Prostate gland (tissue), 2 donors: ENCODE measurements around the gene VPS13D. TPM values are rescaled to one million over a fixed set of nuclear protein-coding genes. Genes with fewer than 3 reads are reported as not detected.
A peak's percentile ranks its signal among the peaks of the same experiment; 100 is the strongest.

Experiments
- DNase-seq: peaks from one replicate; pipeline ENCODE4 v3.0.0-alpha.2; 2019; ENCODE audit warnings: low spot score
- H3K27ac ChIP-seq, 2 donors: fragments of 200-600 bp; sonication (generic); 2 replicates each; pipeline ENCODE4 v1.5.1; 2017 to 2019
- H3K27me3 ChIP-seq: fragments of 200-600 bp; sonication (generic); replicated peaks from 2 replicates; pipeline ENCODE4 v1.5.1; 2019; ENCODE audit not compliant: insufficient read depth
- H3K36me3 ChIP-seq, 2 donors: fragments of 200-600 bp; sonication (generic); 1 replicate in 1 of 2; 2 replicates in 1 of 2; pipeline versions ENCODE4 v1.5.1 to v1.8.1; 2017 to 2019
- H3K4me1 ChIP-seq: fragments of 200-600 bp; sonication (generic); replicated peaks from 2 replicates; pipeline ENCODE4 v1.5.1; 2019
- H3K4me3 ChIP-seq, 2 donors: fragments of 200-600 bp; sonication (generic); 2 replicates each; pipeline ENCODE4 v1.5.1; 2017 to 2019
- H3K9me3 ChIP-seq: fragments of 200-600 bp; sonication (generic); 2 replicates; pipeline ENCODE4 v1.5.1; 2017
- POLR2A ChIP-seq: fragments of 450-650 bp; IDR thresholded peaks from one replicate; pipeline ENCODE4 v1.6.1; 2016; ENCODE audit warnings: antibody characterized with exemption, mild to moderate bottlenecking
- POLR2AphosphoS5 ChIP-seq: sonication (generic); formaldehyde crosslinking; IDR thresholded peaks from one replicate; pipeline ENCODE4 v1.6.1; 2017; ENCODE audit warnings: antibody characterized with exemption
- WGBS: methylation state at CpG from one replicate; pipeline ENCODE4 v1.1.5; 2018; 5-methylcytosine and 5-hydroxymethylcytosine counted together
- intact Hi-C: fragments of 100-400 bp; cut with DNase I; formaldehyde crosslinking; loops from one replicate; pipeline ENCODE4 v1.14.2; 2022
- total RNA-seq, 2 donors: library from RNA; depleted of rRNA; stranded (reverse); fragments of >200 nt; gene quantifications; one replicate each; pipeline ENCODE4 v1.1.0, GENCODE V29; 2016
- TF ChIP-seq, protein P1 (sequence below), 4 experiments: fragments of 200-600 bp in 2 of 4; fragments of 450-650 bp in 2 of 4; sonication (generic) in 2 of 4; IDR thresholded peaks; 1 replicate in 3 of 4; 2 replicates in 1 of 4; pipeline ENCODE4 v1.5.1; 2016 to 2019; ENCODE audit warnings: antibody characterized with exemption in 4 of 4, mild to moderate bottlenecking in 2 of 4, moderate library complexity in 2 of 4

The VPS13D gene
- total RNA-seq, 2 donors from 2014 or later, result 60.7 to 80.8 TPM

GRCh38 chr1:12402159-12402673 is 172.4 kb downstream of the VPS13D start:
- H3K9me3 ChIP-seq, result no peaks in the 10 kb centered on the region
- TF ChIP-seq POLR2AphosphoS5 (no peak), POLR2A (no peak)
- TF ChIP-seq, protein P1, sequence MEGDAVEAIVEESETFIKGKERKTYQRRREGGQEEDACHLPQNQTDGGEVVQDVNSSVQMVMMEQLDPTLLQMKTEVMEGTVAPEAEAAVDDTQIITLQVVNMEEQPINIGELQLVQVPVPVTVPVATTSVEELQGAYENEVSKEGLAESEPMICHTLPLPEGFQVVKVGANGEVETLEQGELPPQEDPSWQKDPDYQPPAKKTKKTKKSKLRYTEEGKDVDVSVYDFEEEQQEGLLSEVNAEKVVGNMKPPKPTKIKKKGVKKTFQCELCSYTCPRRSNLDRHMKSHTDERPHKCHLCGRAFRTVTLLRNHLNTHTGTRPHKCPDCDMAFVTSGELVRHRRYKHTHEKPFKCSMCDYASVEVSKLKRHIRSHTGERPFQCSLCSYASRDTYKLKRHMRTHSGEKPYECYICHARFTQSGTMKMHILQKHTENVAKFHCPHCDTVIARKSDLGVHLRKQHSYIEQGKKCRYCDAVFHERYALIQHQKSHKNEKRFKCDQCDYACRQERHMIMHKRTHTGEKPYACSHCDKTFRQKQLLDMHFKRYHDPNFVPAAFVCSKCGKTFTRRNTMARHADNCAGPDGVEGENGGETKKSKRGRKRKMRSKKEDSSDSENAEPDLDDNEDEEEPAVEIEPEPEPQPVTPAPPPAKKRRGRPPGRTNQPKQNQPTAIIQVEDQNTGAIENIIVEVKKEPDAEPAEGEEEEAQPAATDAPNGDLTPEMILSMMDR (IDR thresholded peaks at IDR 0.05), result no peak
- H3K27ac ChIP-seq, result peak overlapping the region in 1 of 2 donors; percentile 24
- no peaks in the 10 kb centered on the region for H3K27me3 ChIP-seq
- intact Hi-C loops, result loop anchor here (5.0 kb wide), 1 partner anchor 85 kb away; no protein-coding TSS in a partner anchor
- no peak overlapping the region for H3K4me3 ChIP-seq
- H3K4me1 ChIP-seq, result peaks cover 2% of the 10 kb centered on the region
- H3K36me3 ChIP-seq, result no peaks in the 10 kb centered on the region
- WGBS, result 58% methylated on average over 3 of the region's 3 CpGs
- no peak for DNase-seq

GRCh38 chr1:12402842-12403241 is 173.0 kb downstream of the VPS13D start:
- H3K9me3 ChIP-seq, result no peaks in the 10 kb centered on the region
- DNase-seq, result no peak
- TF ChIP-seq POLR2A (no peak), POLR2AphosphoS5 (no peak)
- TF ChIP-seq, protein P1 (IDR thresholded peaks at IDR 0.05), result no peak
- intact Hi-C loops, result loop anchor here (5.0 kb wide), 1 partner anchor 86 kb away; no protein-coding TSS in a partner anchor
- H3K4me1 ChIP-seq, result peaks cover 5% of the 10 kb centered on the region
- 41% methylated on average over 1 of the region's 1 CpG for WGBS
- no peak overlapping the region for H3K27ac ChIP-seq
- no peaks in the 10 kb centered on the region for H3K36me3 ChIP-seq
- no peaks in the 10 kb centered on the region for H3K27me3 ChIP-seq
- H3K4me3 ChIP-seq, result no peak overlapping the region

DNA sequence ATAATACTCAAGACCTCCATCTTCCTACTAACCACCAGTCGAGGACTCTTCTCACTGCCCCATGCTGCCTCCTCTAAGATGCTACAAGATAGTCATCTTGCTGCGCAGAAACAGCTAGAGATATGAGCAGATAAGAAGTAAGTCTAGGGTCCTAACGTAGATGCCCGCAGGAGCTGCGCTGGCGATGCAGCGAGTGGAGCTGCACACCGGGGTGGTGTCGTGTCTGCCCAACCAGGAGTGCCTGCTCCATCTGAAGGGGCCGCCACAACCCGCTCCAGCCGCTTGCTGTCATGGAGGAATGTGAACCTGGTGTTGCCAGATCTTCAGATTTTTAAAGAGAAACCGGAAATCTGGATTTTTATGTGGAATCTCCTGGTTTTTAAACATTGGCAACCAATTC is 175.1 kb downstream of the VPS13D start:
- peaks cover 12% of the 10 kb centered on the region for H3K4me1 ChIP-seq
- H3K27me3 ChIP-seq, result no peaks in the 10 kb centered on the region
- H3K9me3 ChIP-seq, result no peaks in the 10 kb centered on the region
- TF ChIP-seq, protein P1 (IDR thresholded peaks at IDR 0.05), result no peak
- TF ChIP-seq POLR2A, result no peak
- TF ChIP-seq POLR2AphosphoS5, result no peak
- 90% methylated on average over 13 of the region's 13 CpGs for WGBS
- intact Hi-C loops, result loop anchor here (5.0 kb wide), 2 partner anchors 88 to 197 kb away; no protein-coding TSS in a partner anchor
- H3K27ac ChIP-seq, result no peak overlapping the region
- no peak overlapping the region for H3K4me3 ChIP-seq
- no peaks in the 10 kb centered on the region for H3K36me3 ChIP-seq
- no peak for DNase-seq

- 74% methylated on average over 9 of the region's 9 CpGs for WGBS
- H3K4me1 ChIP-seq, result peaks cover 12% of the 10 kb centered on the region
Observed at GRCh38 chr1:12405325-12406210, 175.7 kb downstream of the VPS13D start.

More at GRCh38 chr1:12405325-12406210, 175.7 kb downstream of the VPS13D start:
- Histone ChIP-seq H3K36me3 (no peaks in the 10 kb centered on the region), H3K4me3 (no peak overlapping the region), H3K27ac (peak overlapping the region; percentile 63 to 74), H3K9me3 (no peaks in the 10 kb centered on the region), H3K27me3 (no peaks in the 10 kb centered on the region)
- no peak for DNase-seq
- TF ChIP-seq, protein P1 (IDR thresholded peaks at IDR 0.05), result no peak
- no peak for TF ChIP-seq POLR2A
- no peak for TF ChIP-seq POLR2AphosphoS5
- intact Hi-C loops, result loop anchor here (2.0 to 5.0 kb wide), 2 partner anchors 197 to 213 kb away; partner anchors contain the start of gene DHRS3
